ENCODE measurements around the gene LPAR1.

LPAR1 gene

DNA sequence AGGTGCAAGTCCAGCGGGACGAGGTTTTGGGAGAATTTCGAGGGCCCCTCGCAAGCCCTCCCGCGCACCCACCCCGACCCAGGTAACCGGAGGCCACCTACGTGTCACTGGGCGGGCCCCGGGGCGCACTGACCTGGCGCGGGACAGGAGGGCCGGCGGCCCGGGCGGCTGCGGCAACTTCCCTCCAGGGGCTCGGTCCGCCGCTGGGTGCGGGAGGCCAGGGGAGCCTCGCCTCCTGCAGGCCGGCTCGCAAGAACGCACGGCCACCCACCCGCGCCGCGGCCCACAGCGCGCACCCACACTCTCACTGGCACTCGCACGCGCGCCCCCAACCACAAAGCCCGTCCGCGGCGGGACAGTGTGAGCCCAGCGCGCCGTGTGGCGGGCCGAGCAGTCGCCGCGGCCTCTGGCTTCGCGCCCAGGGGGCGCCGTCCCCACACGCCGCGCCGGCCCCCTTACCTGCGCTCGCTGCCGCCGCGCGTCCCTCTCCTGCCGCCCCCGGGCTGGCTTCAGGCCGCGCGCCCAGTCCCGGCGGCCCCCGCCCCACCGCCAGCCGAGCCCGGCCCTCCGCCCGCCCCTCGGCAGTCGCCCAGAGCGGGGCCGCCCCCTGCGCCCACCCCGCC is 451 bp downstream of the LPAR1 start:
- DNase-seq (ENCODE audit: low read depth) = peak; percentile 50

DNA sequence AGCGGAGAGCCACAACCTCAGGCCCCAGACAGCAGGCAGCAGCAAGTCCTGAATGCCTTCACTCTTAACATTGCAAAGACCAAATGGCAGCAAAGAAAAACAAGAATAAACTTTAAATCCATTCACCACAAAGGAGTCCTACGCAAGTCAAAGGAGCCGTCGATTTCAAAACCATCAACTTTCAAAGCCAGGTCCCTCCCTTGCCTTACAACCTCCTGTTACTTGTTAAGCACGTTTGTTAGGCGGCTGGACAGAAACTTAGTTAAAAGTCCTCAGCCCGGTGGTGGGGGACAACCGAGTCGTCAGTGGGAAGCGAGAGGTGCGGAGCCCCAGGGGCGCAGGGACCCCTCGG is 938 bp downstream of the LPAR1 start:
- peak; percentile 47 for DNase-seq (ENCODE audit: low read depth)

DNA sequence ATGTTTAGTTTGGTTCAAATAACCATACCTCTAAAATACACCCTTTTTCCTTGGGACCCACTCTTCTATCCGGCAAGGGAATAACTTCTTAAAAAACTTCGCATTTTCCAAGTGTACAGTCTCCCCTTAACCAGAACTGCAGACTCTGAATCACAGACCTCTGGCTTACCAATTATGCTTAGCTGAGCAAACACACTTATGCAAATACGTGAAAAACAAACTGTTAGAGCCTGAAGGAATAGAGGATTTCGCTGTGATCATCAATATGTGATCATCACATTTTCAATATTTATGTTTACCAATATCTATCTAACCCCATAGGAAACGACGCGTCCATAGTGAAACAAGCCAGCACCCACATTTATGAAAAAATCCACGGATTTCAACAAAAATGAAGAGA is 1.3 kb downstream of the LPAR1 start:
- DNase-seq (ENCODE audit: low read depth) = peak; percentile 48

- DNase-seq (ENCODE audit: low read depth) = peak; percentile 75
Measured at GRCh38 chr9:111036429-111036789, 1.9 kb downstream of the LPAR1 start.

DNA sequence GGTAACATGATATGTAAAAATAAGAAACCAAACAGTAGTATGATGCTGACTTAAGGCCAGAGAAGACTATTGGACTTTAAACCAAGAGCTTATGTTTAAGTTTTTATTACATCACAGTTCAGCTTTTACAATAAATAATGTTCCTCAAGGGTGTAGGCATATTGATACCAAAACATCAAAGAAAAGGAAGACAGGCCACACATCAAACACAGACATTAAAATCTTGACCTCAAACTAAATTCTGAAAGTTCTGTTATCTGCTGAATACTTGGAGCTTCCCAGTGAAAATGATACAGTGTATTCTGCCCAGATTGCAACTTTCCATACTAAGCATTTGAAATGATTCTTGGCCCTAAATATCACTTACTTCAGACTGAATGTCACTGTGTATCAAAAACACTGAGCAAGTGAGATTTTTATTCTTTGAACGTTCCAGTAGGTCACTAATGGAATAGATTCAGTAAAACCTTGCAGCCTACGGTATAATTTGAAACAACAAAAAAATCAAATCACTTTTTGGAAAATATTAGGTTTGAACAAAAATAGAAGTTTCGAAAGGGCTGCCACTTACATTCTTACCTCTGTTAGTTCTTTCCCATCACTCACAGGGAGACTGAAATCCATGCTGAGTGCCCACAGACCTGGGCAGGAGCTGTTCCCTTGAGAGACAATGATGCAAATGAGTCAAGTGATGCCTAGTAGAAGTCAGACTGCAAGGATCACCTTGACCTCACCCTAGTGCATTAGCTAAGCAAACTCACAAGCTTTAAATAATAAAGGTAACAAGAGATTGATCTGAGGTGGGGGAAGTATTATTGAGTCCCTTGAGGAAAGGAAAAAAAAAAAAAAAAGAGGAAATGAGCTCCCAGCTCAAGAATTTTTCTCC is 2.5 kb downstream of the LPAR1 start:
- no peak for DNase-seq (ENCODE audit: low read depth)

DNA sequence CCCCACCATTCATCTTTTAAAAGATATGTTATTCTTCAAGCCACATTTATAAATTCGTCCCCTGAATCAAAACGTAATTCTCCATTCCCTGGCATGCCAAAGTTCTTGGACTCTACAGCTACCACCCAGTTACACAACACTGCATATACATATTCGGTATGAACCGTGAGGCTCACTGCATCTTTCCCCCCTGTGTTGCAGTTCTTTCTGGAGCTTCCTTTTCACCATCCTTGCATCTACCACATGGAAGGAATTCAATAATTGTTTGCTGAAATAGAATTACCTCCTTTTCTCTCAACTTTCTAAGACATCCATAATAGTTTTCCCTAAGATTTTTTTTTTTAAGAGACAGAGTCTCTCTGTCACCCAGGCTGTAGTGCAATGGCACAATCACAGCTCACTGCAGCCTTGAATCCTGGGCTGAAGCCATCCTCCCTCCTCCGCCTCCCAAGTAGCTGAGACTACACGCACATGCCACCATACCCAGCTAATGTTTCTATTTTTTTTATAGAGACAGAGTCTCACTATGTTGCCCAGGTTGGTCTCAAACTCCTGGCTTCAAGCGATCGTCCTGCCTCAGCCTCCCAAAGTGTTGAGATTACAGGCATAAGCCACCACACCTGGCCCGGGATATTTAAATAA is 3.3 kb downstream of the LPAR1 start:
- peak; percentile 34 for DNase-seq (ENCODE audit: low read depth)

GRCh38 chr9:111034170-111034897 is 3.9 kb downstream of the LPAR1 start:
- peak; percentile 52 for DNase-seq (ENCODE audit: low read depth)

DNA sequence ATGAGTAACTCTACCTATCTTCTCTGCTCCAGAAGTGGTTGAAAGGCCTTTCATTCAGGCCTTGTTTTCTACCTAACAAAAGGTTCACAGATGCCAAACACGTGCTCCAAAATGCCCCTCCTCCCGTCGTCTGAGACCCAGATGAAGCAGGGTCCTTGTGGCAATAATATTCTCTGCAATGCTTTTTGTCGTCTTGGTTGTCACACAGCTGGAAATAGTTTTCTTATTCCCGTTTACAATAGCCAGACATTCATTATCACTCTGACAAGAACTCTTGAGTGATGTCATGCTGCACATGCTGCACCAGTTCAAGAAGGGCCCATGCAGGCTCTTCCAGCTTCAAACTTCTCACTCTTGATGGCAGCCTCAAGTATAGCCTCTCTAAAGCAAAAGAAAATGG is 7.8 kb downstream of the LPAR1 start:
- no peak for DNase-seq (ENCODE audit: low read depth)

- DNase-seq (ENCODE audit: low read depth) = peak; percentile 43
Measured at GRCh38 chr9:111029260-111029659, 9.0 kb downstream of the LPAR1 start.

DNA sequence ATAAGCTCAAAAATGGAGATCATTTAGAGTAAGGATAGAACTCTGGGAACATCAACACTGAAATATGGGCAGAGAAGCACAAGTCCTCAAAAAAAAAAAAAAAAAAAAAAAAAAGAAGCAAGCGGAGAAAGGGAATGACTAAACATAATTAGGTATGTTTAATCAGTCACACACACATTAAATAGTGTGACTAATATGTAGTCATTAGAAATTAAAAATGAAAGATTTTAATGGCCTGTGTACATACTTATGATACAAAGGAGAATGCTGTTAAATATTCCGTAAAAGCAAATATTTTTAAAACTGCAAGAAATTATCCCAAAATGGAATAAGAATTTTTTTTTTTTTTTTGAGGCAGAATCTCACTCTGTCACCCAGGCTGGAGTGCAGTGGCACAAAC is 10.5 kb downstream of the LPAR1 start:
- DNase-seq (ENCODE audit: low read depth) = peak; percentile 34

DNA sequence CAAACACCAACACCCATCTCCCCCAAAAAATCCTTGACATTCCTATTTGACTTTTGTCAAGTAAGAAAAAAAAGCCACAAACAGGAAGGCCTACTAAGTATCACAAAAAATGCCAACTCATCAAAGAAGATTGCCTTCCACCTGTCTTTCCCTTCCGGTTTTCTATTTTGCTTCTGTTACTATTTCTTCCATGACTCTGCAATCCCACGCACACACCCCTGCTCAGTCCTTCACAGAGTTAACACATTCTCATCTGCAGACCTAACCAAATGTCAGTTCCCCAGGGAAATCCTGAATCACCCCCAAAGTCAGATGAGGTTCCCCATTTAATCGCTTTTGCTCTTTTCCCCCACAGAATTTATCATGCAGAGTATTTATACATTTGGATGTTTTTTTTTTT is 15.1 kb downstream of the LPAR1 start:
- DNase-seq (ENCODE audit: low read depth) = no peak

GRCh38 chr9:111020594-111020993 is 17.7 kb downstream of the LPAR1 start:
- DNase-seq (ENCODE audit: low read depth) = no peak

- DNase-seq (ENCODE audit: low read depth) = peak; percentile 68
Measured at GRCh38 chr9:111016426-111017045, 21.7 kb downstream of the LPAR1 start.

- no peak for DNase-seq (ENCODE audit: low read depth)
Measured at GRCh38 chr9:111016016-111016415, 22.3 kb downstream of the LPAR1 start.

DNA sequence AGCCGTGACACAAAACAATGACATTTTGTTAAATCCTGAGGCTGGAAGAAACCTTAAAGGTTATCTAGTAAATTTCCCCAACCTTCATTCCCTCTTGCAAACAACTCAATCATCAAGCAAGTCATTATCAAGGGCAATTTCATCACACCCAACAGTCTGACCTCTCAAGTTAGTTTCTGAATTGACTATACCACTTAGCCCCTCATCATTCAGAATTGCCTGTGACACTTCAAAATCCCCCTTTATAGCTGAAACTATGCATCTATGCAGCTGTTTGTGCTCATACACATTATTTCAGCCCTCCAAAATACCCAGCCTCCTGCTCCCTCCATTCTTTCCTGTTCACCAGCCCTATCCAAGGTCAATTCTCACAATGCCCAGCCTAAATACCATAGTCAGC is 24.6 kb downstream of the LPAR1 start:
- no peak for DNase-seq (ENCODE audit: low read depth)

DNA sequence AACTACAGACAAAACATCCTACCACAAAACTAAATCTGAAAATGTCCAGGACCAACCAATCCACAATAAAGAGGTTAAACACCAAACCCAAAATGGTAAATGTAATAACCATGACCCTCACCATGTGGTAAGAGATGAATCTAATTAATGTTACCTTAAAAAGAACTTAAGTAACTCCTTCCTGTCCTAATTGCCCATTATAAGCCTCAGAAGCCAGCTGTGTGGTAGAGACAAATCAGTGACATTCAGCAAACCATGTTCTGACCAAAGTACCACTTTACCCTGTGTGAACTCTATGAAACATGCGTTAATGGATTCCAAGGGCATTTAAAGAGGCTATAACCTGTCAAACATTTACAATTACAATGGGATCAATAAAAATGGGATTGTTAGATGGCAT is 25.0 kb downstream of the LPAR1 start:
- DNase-seq (ENCODE audit: low read depth) = no peak

DNA sequence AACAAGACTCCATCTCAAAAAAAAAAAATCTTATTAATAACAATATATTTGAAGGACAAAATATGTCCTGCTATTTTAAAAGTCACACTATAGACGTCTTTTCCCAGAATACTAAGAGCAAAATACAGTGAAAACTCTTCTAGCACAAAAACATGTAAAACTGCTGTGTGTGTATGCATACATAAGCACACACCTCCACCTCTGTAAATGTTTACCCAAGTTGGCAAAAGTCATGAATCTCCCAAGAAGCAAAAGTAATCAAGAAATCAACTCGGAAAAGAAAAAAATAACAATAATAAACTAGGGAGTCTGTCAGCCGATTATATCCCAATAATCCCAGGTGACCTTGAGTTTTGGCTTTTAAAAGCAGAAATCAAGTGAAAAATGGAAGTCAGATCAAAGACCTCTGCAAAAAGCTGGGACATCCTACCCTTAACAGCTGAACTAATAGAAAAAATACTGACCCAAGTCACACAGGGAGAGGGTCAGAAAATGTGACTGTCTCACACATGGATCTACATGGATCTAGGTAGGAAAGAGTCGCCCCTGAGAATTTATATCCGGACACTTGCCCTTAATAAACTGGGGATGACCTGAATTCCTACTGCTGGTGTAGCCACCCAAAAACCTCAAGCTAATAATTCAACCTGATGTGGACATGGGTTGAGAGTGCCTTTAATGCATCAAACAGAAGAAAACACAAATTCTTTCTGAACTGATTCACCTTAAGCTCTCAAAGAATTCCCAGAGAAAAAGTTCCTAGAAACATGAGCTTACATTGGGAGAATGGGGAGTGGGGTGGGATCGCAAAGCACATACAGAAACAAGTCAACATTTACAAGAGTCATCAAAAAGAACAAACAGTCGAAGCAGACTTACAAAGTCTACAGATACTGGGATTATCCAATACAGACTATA is 29.9 kb downstream of the LPAR1 start:
- peak; percentile 63 for DNase-seq (ENCODE audit: low read depth)

DNA sequence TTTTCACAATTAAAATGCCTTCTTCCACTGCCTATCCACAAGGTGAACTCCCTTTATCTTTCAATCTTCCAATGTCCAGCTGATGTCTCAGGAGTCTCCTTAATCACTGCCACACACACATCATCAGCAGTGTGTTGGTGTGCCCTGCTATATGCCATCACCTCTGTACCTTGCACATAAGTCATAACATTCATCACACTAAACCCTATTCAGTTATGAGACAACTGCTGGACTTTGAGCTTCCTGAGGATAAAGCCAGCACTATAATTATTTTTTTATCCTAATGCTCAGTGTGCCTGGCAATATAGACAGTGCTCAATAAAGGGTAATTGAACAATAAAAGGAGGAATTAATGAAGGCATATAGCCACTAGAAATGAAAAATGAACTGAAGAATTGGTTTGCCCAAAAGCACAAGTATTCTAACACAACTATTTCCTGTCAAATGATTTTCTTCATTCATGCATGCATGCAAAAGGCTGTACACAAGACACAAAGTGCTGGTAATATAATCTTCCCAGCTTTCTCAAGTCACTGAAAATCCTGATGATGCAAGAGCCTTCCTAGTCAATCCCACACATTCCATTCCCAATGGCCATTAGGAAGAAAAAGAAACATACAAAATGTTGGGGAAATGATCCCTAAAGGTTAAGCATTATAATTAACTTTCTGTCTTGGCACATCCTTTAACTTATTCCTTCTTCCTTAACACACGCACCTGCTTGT is 32.4 kb downstream of the LPAR1 start:
- DNase-seq (ENCODE audit: low read depth) = peak; percentile 81

DNA sequence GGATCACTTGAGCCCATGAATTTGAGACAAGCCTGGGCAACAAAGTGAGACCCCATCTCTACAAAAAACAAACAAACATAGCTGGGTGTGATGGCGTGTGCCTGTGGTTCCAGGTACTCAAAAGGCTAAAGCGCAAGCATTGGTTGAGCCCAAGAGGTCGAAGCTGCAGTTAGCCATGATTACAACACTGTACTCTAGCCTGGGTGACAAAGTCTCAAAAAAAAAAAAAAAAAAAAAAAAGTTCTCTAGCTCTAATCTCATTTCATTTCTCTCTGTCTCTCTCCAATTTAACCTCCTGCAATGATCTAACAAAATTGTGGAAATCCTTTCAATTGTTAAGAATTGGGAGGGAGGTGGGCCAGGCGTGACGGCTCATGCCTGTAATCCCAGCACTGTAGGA is 33.3 kb downstream of the LPAR1 start:
- no peak for DNase-seq (ENCODE audit: low read depth)

DNA sequence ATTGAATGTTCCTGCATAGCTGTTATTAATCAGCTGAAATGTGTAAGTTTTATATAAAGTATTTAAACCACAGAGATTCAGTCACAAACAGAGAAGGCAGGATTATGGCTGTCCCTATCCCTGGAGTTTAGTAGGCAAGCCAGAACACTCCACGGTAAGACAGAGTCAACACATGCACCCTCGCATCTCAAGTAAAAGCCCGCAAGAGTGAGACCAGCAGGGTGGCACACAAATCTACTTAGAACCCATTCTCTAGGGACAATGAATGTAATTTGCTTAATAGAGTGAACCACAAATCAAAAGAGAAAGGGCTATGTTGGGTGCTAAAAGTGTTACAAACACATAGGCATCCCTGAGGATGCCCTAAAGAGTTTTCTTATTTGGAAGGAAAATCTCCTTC is 35.1 kb downstream of the LPAR1 start:
- no peak for DNase-seq (ENCODE audit: low read depth)

Data from EH (cell line).